Loucy (cell line): ENCODE data around the gene FAM193B.

Source experiments
- CTCF ChIP-seq: fragments of 200-600 bp; sonication (generic); conservative IDR thresholded peaks from 2 replicates; pipeline ENCODE4 v1.5.1; 2014; ENCODE audit warnings: mild to moderate bottlenecking, antibody characterized with exemption, low read length
- EZH2phosphoT487 ChIP-seq: fragments of 200-600 bp; IDR thresholded peaks from 2 replicates; pipeline ENCODE4 v1.6.1; 2018; ENCODE audit warnings: antibody characterized with exemption, mild to moderate bottlenecking, moderate library complexity, borderline replicate concordance

DNA sequence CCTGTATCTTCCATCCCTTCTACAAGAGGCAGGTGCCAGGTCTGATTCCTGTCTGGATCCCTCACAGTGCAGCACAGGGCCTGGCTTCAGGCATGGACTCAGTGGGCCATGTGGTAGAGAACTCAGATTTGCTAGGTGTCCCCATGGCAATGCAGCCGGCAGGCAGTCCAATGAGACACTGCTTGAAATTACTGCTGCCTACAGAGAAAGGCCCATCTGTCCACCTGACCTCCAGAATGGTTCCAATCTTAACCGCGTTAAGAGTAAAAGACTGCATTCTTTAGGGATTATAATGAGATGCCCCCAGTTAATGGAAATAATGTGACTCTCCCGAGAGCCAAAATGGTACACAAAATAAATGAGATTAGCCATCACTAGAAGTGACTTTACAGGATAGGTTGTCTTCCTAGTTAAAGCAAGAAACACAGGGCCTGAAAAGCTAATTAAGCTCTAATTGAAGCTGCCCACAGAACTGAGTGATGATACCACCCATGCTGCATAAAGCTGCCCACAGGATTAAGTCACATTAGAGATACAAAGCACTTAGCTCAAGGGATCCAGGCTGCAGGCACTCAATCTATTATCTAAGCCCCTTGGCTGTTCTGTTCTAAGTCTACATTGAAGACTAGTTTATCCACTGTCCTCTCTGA lies 11.4 kb downstream of the FAM193B start:
- no peak for TF ChIP-seq CTCF
- no peak for TF ChIP-seq EZH2phosphoT487
